WTC11 (cell line): ENCODE measurements around the gene JADE2. TPM values are rescaled to one million over a fixed set of nuclear protein-coding genes. Genes with fewer than 3 reads are reported as not detected.

ENCODE experiments used
- ATAC-seq: fragments of 200-7000 bp; cut with Tn5 transposase; 2 replicates; pipeline ENCODE4 v1.10.0; 2021; ENCODE audit warnings: mild to moderate bottlenecking, moderate library complexity
- CTCF ChIA-PET: fragments of 300-600 bp; sonication (Branson Sonifier 250); formaldehyde crosslinking; loops from one replicate; lab custom pipeline; 2021; ENCODE audit warnings: antibody characterized with exemption; lab: Charles Lee
- POLR2A ChIA-PET: fragments of 350-600 bp; sonication (Branson Sonifier 250); formaldehyde crosslinking; loops from one replicate; lab custom pipeline; 2021; ENCODE audit warnings: antibody characterized with exemption; lab: Charles Lee
- DNase-seq: peaks from one replicate; pipeline ENCODE4 v3.0.0; 2021; ENCODE audit warnings: low spot score
- H3K27ac Mint-ChIP-seq: 2 replicates; pipeline ENCODE4 v1.8.0; 2021; ENCODE audit warnings: mixed read lengths
- H3K27me3 Mint-ChIP-seq: 2 replicates; pipeline ENCODE4 v1.8.0; 2021; ENCODE audit warnings: low read depth, mild to moderate bottlenecking, moderate library complexity, mixed read lengths
- H3K36me3 Mint-ChIP-seq: 2 replicates; pipeline ENCODE4 v1.8.0; 2021; ENCODE audit warnings: mixed read lengths
- H3K4me1 Mint-ChIP-seq: 2 replicates; pipeline ENCODE4 v1.8.0; 2022; ENCODE audit warnings: mixed read lengths
- H3K4me3 Mint-ChIP-seq: 2 replicates; pipeline ENCODE4 v1.8.0; 2021; ENCODE audit warnings: mild to moderate bottlenecking, moderate library complexity, mixed read lengths
- H3K9me3 Mint-ChIP-seq: 2 replicates; pipeline ENCODE4 v1.8.0; 2021; ENCODE audit warnings: mixed read lengths
- ATF6 ChIP-seq: sonication (generic); formaldehyde crosslinking; IDR thresholded peaks from 2 replicates; pipeline ENCODE4 v1.8.1; 2023; ENCODE audit warnings: mild to moderate bottlenecking, missing genetic modification reagents
- CREB1 ChIP-seq: sonication (generic); formaldehyde crosslinking; IDR thresholded peaks from 2 replicates; pipeline ENCODE4 v1.8.0; 2023; ENCODE audit warnings: mild to moderate bottlenecking, missing genetic modification reagents
- FOXK1 ChIP-seq: sonication (generic); formaldehyde crosslinking; IDR thresholded peaks from 2 replicates; pipeline ENCODE4 v1.8.0; 2022; ENCODE audit warnings: mild to moderate bottlenecking, moderate library complexity, missing genetic modification reagents
- GRHL2 ChIP-seq: fragments of 250-450 bp; sonication (Bioruptor Pico); IDR thresholded peaks from 2 replicates; pipeline ENCODE4 v1.8.0; 2022; ENCODE audit warnings: mild to moderate bottlenecking, moderate library complexity; ENCODE audit not compliant: insufficient replicate concordance, severe bottlenecking
- JAZF1 ChIP-seq: fragments of 250-450 bp; sonication (Bioruptor Pico); IDR thresholded peaks from 2 replicates; pipeline ENCODE4 v1.9.0; 2021; ENCODE audit warnings: moderate library complexity, mild to moderate bottlenecking, inconsistent platforms
- NFATC4 ChIP-seq: fragments of 250-450 bp; sonication (Bioruptor Pico); IDR thresholded peaks from 2 replicates; pipeline ENCODE4 v1.9.0; 2021; ENCODE audit warnings: mild to moderate bottlenecking
- NFYB ChIP-seq: sonication (generic); formaldehyde crosslinking; conservative IDR thresholded peaks from 2 replicates; pipeline ENCODE4 v1.8.0; 2022; ENCODE audit warnings: low read depth, missing genetic modification reagents
- OVOL2 ChIP-seq: fragments of 250-450 bp; sonication (Bioruptor Pico); IDR thresholded peaks from 2 replicates; pipeline ENCODE4 v1.9.0; 2021; ENCODE audit warnings: mild to moderate bottlenecking, borderline replicate concordance
- RORB ChIP-seq: fragments of 250-450 bp; sonication (Bioruptor Pico); IDR thresholded peaks from 2 replicates; pipeline ENCODE4 v1.9.0; 2021; ENCODE audit warnings: mild to moderate bottlenecking
- SP1 ChIP-seq: sonication (generic); formaldehyde crosslinking; conservative IDR thresholded peaks from 2 replicates; pipeline ENCODE4 v1.8.1; 2022; ENCODE audit warnings: missing genetic modification reagents
- TEAD4 ChIP-seq: sonication (generic); formaldehyde crosslinking; IDR thresholded peaks from 2 replicates; pipeline ENCODE4 v1.8.0; 2022; ENCODE audit warnings: mild to moderate bottlenecking, missing genetic modification reagents
- ZNF232 ChIP-seq: sonication (generic); formaldehyde crosslinking; IDR thresholded peaks from 2 replicates; pipeline ENCODE4 v1.8.0; 2022; ENCODE audit warnings: mild to moderate bottlenecking, missing genetic modification reagents
- ZNF317 ChIP-seq: sonication (generic); formaldehyde crosslinking; IDR thresholded peaks from 2 replicates; pipeline ENCODE4 v1.8.1; 2023; ENCODE audit warnings: low read depth, mild to moderate bottlenecking, moderate library complexity, missing genetic modification reagents, borderline replicate concordance
- ZNF423 ChIP-seq: fragments of 250-450 bp; sonication (Bioruptor Pico); IDR thresholded peaks from 2 replicates; pipeline ENCODE4 v2.1.2; 2022; ENCODE audit warnings: mild to moderate bottlenecking, moderate library complexity
- total RNA-seq: library from RNA; stranded (reverse); gene quantifications from 3 replicates; pipeline ENCODE4 v1.2.3, GENCODE V29; 2021
- TF ChIP-seq, protein P1 (sequence below): sonication (generic); formaldehyde crosslinking; IDR thresholded peaks from 2 replicates; pipeline ENCODE4 v1.8.1; 2022; ENCODE audit warnings: low read depth, mild to moderate bottlenecking, moderate library complexity, missing genetic modification reagents, borderline replicate concordance
- TF ChIP-seq, protein P2 (sequence below): sonication (generic); formaldehyde crosslinking; conservative IDR thresholded peaks from 2 replicates; pipeline ENCODE4 v1.8.1; 2022; ENCODE audit warnings: mild to moderate bottlenecking, missing genetic modification reagents
- TF ChIP-seq, protein P3 (sequence below): sonication (generic); formaldehyde crosslinking; IDR thresholded peaks from 2 replicates; pipeline ENCODE4 v1.8.1; 2022; ENCODE audit warnings: missing genetic modification reagents, borderline replicate concordance
- TF ChIP-seq, protein P4 (sequence below): sonication (generic); formaldehyde crosslinking; IDR thresholded peaks from 2 replicates; pipeline ENCODE4 v1.8.1; 2023; ENCODE audit warnings: mild to moderate bottlenecking, missing genetic modification reagents
- TF ChIP-seq, protein P5 (sequence below): fragments of 200-600 bp; IDR thresholded peaks from 2 replicates; pipeline ENCODE4 v1.8.0; 2022; ENCODE audit warnings: antibody characterized with exemption

Gene JADE2
- total RNA-seq, 1 experiment from 2014 or later = 40.8 TPM

- TF ChIP-seq JAZF1 (CRISPR knock-in tag) (no peak), NFATC4 (CRISPR knock-in tag) (no peak), TEAD4 (CRISPR knock-in tag) (no peak), CREB1 (CRISPR knock-in tag) (no peak), ZNF423 (CRISPR knock-in tag) (no peak), GRHL2 (CRISPR knock-in tag) (no peak), ATF6 (no peak)
Observed at GRCh38 chr5:134479839-134480238, 45.6 kb upstream of the JADE2 start (continued).

- DNase-seq = peak; percentile 15
- Mint-ChIP-seq H3K4me1 (no peaks in the 10 kb centered on the region), H3K9me3 (peaks cover 14% of the 10 kb centered on the region), H3K36me3 (peaks cover 11% of the 10 kb centered on the region), H3K27ac (no peak overlapping the region), H3K27me3 (no peaks in the 10 kb centered on the region; the same call in 1 of the 2 replicates), H3K4me3 (no peak overlapping the region)
- no peak for ATAC-seq
- ChIA-PET POLR2A (interaction anchor here (0.7 kb wide), 1 partner anchor 34 kb away, joined by 4 read pairs; no protein-coding TSS in a partner anchor), CTCF (interaction anchor here (0.6 to 1.8 kb wide), 2 partner anchors 34 to 38 kb away, joined by 3 to 6 read pairs; no protein-coding TSS in a partner anchor)
- no peak for TF ChIP-seq FOXK1 (CRISPR knock-in tag)
- TF ChIP-seq ZNF232 (CRISPR knock-in tag) = no peak
- no peak for TF ChIP-seq NFATC4 (CRISPR knock-in tag)
- no peak for TF ChIP-seq JAZF1 (CRISPR knock-in tag)
- TF ChIP-seq ATF6 = no peak
- TF ChIP-seq, protein P1, sequence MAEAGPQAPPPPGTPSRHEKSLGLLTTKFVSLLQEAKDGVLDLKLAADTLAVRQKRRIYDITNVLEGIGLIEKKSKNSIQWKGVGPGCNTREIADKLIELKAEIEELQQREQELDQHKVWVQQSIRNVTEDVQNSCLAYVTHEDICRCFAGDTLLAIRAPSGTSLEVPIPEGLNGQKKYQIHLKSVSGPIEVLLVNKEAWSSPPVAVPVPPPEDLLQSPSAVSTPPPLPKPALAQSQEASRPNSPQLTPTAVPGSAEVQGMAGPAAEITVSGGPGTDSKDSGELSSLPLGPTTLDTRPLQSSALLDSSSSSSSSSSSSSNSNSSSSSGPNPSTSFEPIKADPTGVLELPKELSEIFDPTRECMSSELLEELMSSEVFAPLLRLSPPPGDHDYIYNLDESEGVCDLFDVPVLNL (CRISPR knock-in tag) = no peak
- no peak for TF ChIP-seq OVOL2 (CRISPR knock-in tag)
- TF ChIP-seq, protein P2, sequence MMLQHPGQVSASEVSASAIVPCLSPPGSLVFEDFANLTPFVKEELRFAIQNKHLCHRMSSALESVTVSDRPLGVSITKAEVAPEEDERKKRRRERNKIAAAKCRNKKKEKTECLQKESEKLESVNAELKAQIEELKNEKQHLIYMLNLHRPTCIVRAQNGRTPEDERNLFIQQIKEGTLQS (CRISPR knock-in tag) = no peak
- TF ChIP-seq NFYB (CRISPR knock-in tag) = no peak
- no peak for TF ChIP-seq RORB
Observed at GRCh38 chr5:134489227-134489944, 36.1 kb upstream of the JADE2 start.

DNA sequence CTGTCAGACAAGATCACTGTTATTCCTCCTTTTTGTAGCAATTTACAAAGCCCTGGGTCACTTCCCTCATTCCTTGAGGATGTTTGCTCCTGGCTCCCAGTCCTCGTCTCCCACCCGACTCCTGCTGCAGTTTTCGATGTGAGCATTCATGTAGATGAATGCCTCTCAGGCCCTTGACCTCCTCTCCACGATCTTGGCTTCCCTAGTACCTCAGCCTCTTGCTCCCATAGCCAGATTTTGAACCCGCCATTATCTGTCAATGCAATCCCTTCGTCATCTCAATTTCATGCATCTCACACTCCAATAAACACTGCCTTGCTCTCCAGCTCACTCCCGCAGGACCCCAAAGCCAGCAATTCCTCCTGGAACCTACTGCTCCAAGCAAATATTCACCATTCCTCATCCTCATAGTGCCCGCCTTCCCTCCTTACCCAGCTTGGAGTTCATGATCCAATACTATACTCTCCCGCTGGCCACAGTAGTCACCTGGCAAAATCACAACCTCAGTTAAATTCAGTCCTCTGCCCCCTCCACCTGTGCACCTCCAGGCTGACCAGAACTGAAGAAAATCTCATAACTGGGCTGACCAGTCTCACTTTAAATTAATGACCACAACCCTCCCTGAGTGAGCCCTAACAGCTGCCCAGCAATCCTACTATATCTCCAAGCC lies 35.1 kb upstream of the JADE2 start:
- ChIA-PET POLR2A (no interaction called here), CTCF (interaction anchor here (1.2 to 1.8 kb wide), 2 partner anchors 23 to 37 kb away, joined by 3 to 6 read pairs; no protein-coding TSS in a partner anchor)
- Mint-ChIP-seq H3K9me3 (peaks cover 8% of the 10 kb centered on the region), H3K27me3 (no peaks in the 10 kb centered on the region; the same call in 1 of the 2 replicates), H3K36me3 (peaks cover 7% of the 10 kb centered on the region), H3K27ac (no peak overlapping the region), H3K4me3 (no peak overlapping the region), H3K4me1 (no peaks in the 10 kb centered on the region)
- ATAC-seq = no peak
- peak; percentile 5 for DNase-seq
- TF ChIP-seq, protein P3, sequence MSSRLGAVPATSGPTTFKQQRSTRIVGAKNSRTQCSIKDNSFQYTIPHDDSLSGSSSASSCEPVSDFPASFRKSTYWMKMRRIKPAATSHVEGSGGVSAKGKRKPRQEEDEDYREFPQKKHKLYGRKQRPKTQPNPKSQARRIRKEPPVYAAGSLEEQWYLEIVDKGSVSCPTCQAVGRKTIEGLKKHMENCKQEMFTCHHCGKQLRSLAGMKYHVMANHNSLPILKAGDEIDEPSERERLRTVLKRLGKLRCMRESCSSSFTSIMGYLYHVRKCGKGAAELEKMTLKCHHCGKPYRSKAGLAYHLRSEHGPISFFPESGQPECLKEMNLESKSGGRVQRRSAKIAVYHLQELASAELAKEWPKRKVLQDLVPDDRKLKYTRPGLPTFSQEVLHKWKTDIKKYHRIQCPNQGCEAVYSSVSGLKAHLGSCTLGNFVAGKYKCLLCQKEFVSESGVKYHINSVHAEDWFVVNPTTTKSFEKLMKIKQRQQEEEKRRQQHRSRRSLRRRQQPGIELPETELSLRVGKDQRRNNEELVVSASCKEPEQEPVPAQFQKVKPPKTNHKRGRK (CRISPR knock-in tag) = no peak
- TF ChIP-seq ZNF317 (CRISPR knock-in tag) (no peak), SP1 (no peak)
- TF ChIP-seq, protein P4, sequence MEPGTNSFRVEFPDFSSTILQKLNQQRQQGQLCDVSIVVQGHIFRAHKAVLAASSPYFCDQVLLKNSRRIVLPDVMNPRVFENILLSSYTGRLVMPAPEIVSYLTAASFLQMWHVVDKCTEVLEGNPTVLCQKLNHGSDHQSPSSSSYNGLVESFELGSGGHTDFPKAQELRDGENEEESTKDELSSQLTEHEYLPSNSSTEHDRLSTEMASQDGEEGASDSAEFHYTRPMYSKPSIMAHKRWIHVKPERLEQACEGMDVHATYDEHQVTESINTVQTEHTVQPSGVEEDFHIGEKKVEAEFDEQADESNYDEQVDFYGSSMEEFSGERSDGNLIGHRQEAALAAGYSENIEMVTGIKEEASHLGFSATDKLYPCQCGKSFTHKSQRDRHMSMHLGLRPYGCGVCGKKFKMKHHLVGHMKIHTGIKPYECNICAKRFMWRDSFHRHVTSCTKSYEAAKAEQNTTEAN = no peak
- TF ChIP-seq, protein P5, sequence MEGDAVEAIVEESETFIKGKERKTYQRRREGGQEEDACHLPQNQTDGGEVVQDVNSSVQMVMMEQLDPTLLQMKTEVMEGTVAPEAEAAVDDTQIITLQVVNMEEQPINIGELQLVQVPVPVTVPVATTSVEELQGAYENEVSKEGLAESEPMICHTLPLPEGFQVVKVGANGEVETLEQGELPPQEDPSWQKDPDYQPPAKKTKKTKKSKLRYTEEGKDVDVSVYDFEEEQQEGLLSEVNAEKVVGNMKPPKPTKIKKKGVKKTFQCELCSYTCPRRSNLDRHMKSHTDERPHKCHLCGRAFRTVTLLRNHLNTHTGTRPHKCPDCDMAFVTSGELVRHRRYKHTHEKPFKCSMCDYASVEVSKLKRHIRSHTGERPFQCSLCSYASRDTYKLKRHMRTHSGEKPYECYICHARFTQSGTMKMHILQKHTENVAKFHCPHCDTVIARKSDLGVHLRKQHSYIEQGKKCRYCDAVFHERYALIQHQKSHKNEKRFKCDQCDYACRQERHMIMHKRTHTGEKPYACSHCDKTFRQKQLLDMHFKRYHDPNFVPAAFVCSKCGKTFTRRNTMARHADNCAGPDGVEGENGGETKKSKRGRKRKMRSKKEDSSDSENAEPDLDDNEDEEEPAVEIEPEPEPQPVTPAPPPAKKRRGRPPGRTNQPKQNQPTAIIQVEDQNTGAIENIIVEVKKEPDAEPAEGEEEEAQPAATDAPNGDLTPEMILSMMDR = no peak
